Ishikawa (cell line): ENCODE results near the gene TRPC6.

ENCODE experiments used
- CREB1 ChIP-seq: IDR thresholded peaks from 2 replicates; pipeline ENCODE4 v1.6.1; 2012; ENCODE audit warnings: low read depth
- EGR1 ChIP-seq: IDR thresholded peaks from 2 replicates; pipeline ENCODE4 v1.6.1; 2012
- EP300 ChIP-seq: IDR thresholded peaks from 2 replicates; pipeline ENCODE4 v1.6.1; 2012; ENCODE audit warnings: borderline replicate concordance
- RAD21 ChIP-seq: IDR thresholded peaks from 2 replicates; pipeline ENCODE4 v1.6.1; 2012; ENCODE audit warnings: low read depth
- TAF1 ChIP-seq: IDR thresholded peaks from 2 replicates; pipeline ENCODE4 v1.6.1; 2012; ENCODE audit warnings: low read depth, mild to moderate bottlenecking
- YY1 ChIP-seq: IDR thresholded peaks from 2 replicates; pipeline ENCODE4 v1.6.1; 2012; ENCODE audit warnings: low read depth
- TF ChIP-seq, protein P1 (sequence below): IDR thresholded peaks from 2 replicates; pipeline ENCODE4 v1.6.1; 2012; ENCODE audit warnings: low read depth, mild to moderate bottlenecking
- TF ChIP-seq, protein P2 (sequence below): IDR thresholded peaks from 2 replicates; pipeline ENCODE4 v1.6.1; 2012
- TF ChIP-seq, protein P3 (sequence below): IDR thresholded peaks from 2 replicates; pipeline ENCODE4 v1.6.1; 2012

DNA sequence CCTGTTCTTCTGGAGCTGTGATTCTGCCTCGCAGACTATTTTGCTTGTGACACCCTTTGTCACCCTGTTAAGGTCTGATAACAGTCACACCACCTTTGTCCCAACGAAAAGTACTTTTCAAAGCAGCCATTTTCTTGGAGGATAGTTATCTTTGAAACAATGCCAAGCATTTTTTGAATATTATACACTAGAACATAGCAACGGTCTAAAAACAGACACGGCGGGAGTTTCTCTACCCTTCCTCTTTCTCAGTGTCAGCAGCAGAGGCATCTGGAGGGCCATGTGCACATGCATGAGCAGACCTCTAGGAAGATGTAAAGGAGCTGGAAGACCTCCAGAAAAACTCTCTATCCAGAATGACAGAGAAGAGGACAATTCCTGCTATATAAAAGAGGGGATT lies 86.5 kb downstream of the TRPC6 start:
- no peak for TF ChIP-seq RAD21
- no peak for TF ChIP-seq TAF1
- TF ChIP-seq CREB1 = no peak
- TF ChIP-seq YY1 = no peak
- no peak for TF ChIP-seq EP300
- TF ChIP-seq EGR1 = no peak
- TF ChIP-seq, protein P1, sequence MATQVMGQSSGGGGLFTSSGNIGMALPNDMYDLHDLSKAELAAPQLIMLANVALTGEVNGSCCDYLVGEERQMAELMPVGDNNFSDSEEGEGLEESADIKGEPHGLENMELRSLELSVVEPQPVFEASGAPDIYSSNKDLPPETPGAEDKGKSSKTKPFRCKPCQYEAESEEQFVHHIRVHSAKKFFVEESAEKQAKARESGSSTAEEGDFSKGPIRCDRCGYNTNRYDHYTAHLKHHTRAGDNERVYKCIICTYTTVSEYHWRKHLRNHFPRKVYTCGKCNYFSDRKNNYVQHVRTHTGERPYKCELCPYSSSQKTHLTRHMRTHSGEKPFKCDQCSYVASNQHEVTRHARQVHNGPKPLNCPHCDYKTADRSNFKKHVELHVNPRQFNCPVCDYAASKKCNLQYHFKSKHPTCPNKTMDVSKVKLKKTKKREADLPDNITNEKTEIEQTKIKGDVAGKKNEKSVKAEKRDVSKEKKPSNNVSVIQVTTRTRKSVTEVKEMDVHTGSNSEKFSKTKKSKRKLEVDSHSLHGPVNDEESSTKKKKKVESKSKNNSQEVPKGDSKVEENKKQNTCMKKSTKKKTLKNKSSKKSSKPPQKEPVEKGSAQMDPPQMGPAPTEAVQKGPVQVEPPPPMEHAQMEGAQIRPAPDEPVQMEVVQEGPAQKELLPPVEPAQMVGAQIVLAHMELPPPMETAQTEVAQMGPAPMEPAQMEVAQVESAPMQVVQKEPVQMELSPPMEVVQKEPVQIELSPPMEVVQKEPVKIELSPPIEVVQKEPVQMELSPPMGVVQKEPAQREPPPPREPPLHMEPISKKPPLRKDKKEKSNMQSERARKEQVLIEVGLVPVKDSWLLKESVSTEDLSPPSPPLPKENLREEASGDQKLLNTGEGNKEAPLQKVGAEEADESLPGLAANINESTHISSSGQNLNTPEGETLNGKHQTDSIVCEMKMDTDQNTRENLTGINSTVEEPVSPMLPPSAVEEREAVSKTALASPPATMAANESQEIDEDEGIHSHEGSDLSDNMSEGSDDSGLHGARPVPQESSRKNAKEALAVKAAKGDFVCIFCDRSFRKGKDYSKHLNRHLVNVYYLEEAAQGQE = no peak
- TF ChIP-seq, protein P2, sequence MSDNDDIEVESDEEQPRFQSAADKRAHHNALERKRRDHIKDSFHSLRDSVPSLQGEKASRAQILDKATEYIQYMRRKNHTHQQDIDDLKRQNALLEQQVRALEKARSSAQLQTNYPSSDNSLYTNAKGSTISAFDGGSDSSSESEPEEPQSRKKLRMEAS = no peak
- TF ChIP-seq, protein P3, sequence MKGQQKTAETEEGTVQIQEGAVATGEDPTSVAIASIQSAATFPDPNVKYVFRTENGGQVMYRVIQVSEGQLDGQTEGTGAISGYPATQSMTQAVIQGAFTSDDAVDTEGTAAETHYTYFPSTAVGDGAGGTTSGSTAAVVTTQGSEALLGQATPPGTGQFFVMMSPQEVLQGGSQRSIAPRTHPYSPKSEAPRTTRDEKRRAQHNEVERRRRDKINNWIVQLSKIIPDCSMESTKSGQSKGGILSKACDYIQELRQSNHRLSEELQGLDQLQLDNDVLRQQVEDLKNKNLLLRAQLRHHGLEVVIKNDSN = no peak
